Activated CD4-positive, alpha-beta memory T cell treated with anti-CD3 and anti-CD28 coated beads, Interleukin-2, amount 10 ng/mL, durations not matched to agents 7 days and 5 days (primary cell): ENCODE results near the gene SERBP1. TPM values are rescaled to one million over a fixed set of nuclear protein-coding genes. Genes with fewer than 3 reads are reported as not detected.

Experiments used
- CTCF ChIA-PET: fragments of 350-600 bp; sonication (Branson Sonifier 250); formaldehyde crosslinking; loops from one replicate; lab custom pipeline; 2021; ENCODE audit warnings: antibody characterized with exemption, inconsistent platforms; lab: Charles Lee
- POLR2A ChIA-PET: fragments of 350-600 bp; sonication (Branson Sonifier 250); formaldehyde crosslinking; loops from one replicate; lab custom pipeline; 2021; ENCODE audit warnings: antibody characterized with exemption; lab: Charles Lee
- DNase-seq: peaks from one replicate; pipeline ENCODE4 v3.0.0-alpha.2; 2020
- H3K27ac Mint-ChIP-seq: one replicate; pipeline ENCODE4 v1.8.0; 2021; ENCODE audit warnings: mild to moderate bottlenecking, mixed read lengths
- H3K27me3 Mint-ChIP-seq: one replicate; pipeline ENCODE4 v1.8.0; 2021; ENCODE audit warnings: mixed read lengths
- H3K36me3 Mint-ChIP-seq: one replicate; pipeline ENCODE4 v1.8.0; 2021; ENCODE audit warnings: low read depth, mixed read lengths
- H3K4me1 Mint-ChIP-seq: one replicate; pipeline ENCODE4 v1.8.0; 2021; ENCODE audit warnings: mixed read lengths
- H3K4me3 Mint-ChIP-seq: one replicate; pipeline ENCODE4 v1.8.0; 2021; ENCODE audit warnings: mild to moderate bottlenecking, mixed read lengths
- H3K9me3 Mint-ChIP-seq: one replicate; pipeline ENCODE4 v1.8.0; 2021; ENCODE audit warnings: mixed read lengths
- total RNA-seq, 2 experiments: library from RNA; stranded (reverse); gene quantifications; one replicate each; pipeline ENCODE4 v1.2.3, GENCODE V29; 2021

The SERBP1 gene
- total RNA-seq, 2 experiments from 2014 or later = 213 to 219 TPM

DNA sequence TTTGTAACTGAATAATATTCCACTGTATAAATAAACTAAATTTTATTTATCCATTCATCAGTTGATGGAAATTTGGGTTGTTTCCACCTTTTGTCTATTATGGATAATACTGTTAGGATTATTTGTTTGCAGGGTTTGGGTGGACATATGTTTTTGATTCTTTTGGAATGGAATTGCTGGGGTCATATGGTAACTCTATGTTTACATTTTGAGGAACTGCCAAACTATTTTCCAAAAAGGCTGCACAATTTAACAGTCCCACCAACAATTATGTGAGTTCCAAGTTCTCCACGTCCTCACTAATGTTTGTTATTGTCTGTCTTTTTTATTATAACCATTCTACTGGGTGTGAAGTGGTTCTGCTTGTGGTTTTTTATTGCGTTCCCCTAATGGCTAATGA lies 4.3 kb upstream of the SERBP1 start:
- Mint-ChIP-seq H3K27me3 (no peaks in the 10 kb centered on the region), H3K36me3 (peaks cover 9% of the 10 kb centered on the region), H3K9me3 (no peaks in the 10 kb centered on the region), H3K27ac (no peak overlapping the region), H3K4me3 (no peak overlapping the region), H3K4me1 (peaks cover 18% of the 10 kb centered on the region)
- no peak for DNase-seq
- ChIA-PET POLR2A (no interaction called here), CTCF (no interaction called here)

DNA sequence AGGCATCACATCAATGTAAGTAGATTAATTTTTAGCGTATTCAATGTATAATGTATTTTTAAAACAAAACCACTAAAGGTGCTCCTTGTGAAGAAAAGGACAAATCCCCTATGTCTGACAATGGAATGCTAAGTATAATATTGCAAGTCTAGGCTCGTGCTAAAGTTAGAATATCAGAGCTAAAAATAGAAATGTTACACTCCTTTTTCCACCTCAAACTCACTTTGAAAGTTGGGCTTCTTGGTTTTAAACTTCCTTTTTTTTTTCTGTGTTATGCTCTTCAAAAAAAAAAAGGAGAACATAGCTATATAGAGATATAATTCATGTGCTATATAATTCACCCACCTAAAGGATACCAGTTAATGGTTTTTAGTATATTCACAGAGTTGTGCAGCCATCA lies 3.6 kb upstream of the SERBP1 start:
- ChIA-PET POLR2A (no interaction called here), CTCF (no interaction called here)
- no peak overlapping the region for H3K4me3 Mint-ChIP-seq

DNA sequence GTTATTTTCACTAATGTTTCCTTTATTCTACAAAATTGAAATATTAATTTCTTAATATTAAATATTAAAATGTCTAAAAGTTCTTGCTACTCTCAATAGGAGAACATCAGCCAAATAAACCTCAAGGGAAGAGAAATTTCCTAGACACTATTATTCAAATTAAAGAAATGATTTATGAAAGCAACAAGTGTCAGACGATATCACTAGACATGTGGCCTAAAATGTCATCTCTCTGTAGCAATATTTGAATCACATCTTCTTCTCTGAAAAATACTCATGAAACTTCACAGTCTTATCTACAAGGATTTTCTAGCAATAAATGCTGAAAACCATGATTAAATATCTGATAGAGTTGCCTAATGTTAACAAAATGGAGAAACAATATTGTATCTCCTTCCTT lies 2.5 kb upstream of the SERBP1 start:
- H3K27me3 Mint-ChIP-seq = no peaks in the 10 kb centered on the region
- H3K27ac Mint-ChIP-seq = no peak overlapping the region
- H3K36me3 Mint-ChIP-seq = peaks cover 26% of the 10 kb centered on the region
- DNase-seq = no peak
- H3K4me3 Mint-ChIP-seq = no peak overlapping the region
- CTCF ChIA-PET = interaction anchor here (0.9 to 2.5 kb wide), 2 partner anchors 68 to 436 kb away, joined by 3 to 12 read pairs; no protein-coding TSS in a partner anchor
- POLR2A ChIA-PET = interaction anchor here (0.7 to 1.3 kb wide), 4 partner anchors 14 to 87 kb away, joined by 3 to 4 read pairs (median 3); no protein-coding TSS in a partner anchor
- H3K9me3 Mint-ChIP-seq = no peaks in the 10 kb centered on the region
- peaks cover 21% of the 10 kb centered on the region for H3K4me1 Mint-ChIP-seq

More for the DNA sequence above, 3.6 kb upstream of the SERBP1 start:
- peaks cover 15% of the 10 kb centered on the region for H3K36me3 Mint-ChIP-seq
- no peaks in the 10 kb centered on the region for H3K9me3 Mint-ChIP-seq
- peaks cover 18% of the 10 kb centered on the region for H3K4me1 Mint-ChIP-seq
- no peak for DNase-seq
- H3K27ac Mint-ChIP-seq = no peak overlapping the region
- no peaks in the 10 kb centered on the region for H3K27me3 Mint-ChIP-seq

GRCh38 chr1:67431869-67432578 lies 1.8 kb upstream of the SERBP1 start:
- peaks cover 33% of the 10 kb centered on the region for H3K36me3 Mint-ChIP-seq
- peak overlapping the region; percentile 70 for H3K27ac Mint-ChIP-seq
- H3K27me3 Mint-ChIP-seq = no peaks in the 10 kb centered on the region
- peaks cover 28% of the 10 kb centered on the region for H3K4me1 Mint-ChIP-seq
- POLR2A ChIA-PET = interaction anchor here (0.7 to 7.2 kb wide), 10 partner anchors 13 to 507 kb away, joined by 3 to 80 read pairs (median 5); partner anchors contain the start of genes DNAI4 and MIER1
- CTCF ChIA-PET = interaction anchor here (0.7 to 2.5 kb wide), 6 partner anchors 57 to 436 kb away, joined by 3 to 12 read pairs (median 3); no protein-coding TSS in a partner anchor
- peak overlapping the region; percentile 59 for H3K4me3 Mint-ChIP-seq
- DNase-seq = no peak
- no peaks in the 10 kb centered on the region for H3K9me3 Mint-ChIP-seq

GRCh38 chr1:67431156-67431765 lies 1.1 kb upstream of the SERBP1 start:
- DNase-seq = no peak
- no peaks in the 10 kb centered on the region for H3K27me3 Mint-ChIP-seq
- ChIA-PET POLR2A (interaction anchor here (0.6 to 7.2 kb wide), 17 partner anchors 11 to 506 kb away, joined by 3 to 80 read pairs (median 6); partner anchors contain the start of genes DNAI4, GADD45A, IL23R and MIER1), CTCF (interaction anchor here (0.7 to 2.5 kb wide), 4 partner anchors 9 to 219 kb away, joined by 3 to 12 read pairs (median 4); no protein-coding TSS in a partner anchor)
- no peaks in the 10 kb centered on the region for H3K9me3 Mint-ChIP-seq
- peaks cover 38% of the 10 kb centered on the region for H3K36me3 Mint-ChIP-seq
- peaks cover 32% of the 10 kb centered on the region for H3K4me1 Mint-ChIP-seq
- H3K4me3 Mint-ChIP-seq = peak overlapping the region; percentile 81
- H3K27ac Mint-ChIP-seq = peak overlapping the region; percentile 87

GRCh38 chr1:67429528-67430357 lies 459 bp downstream of the SERBP1 start:
- ChIA-PET POLR2A (interaction anchor here (0.8 to 7.2 kb wide), 32 partner anchors 8 to 505 kb away, joined by 3 to 80 read pairs (median 6); partner anchors contain the start of genes DNAI4, GADD45A, IL12RB2 and IL23R), CTCF (interaction anchor here (0.6 to 3.2 kb wide), 9 partner anchors 10 to 216 kb away, joined by 3 to 19 read pairs (median 6); no protein-coding TSS in a partner anchor)
- peaks cover 54% of the 10 kb centered on the region for H3K36me3 Mint-ChIP-seq
- H3K4me1 Mint-ChIP-seq = peaks cover 46% of the 10 kb centered on the region
- no peaks in the 10 kb centered on the region for H3K27me3 Mint-ChIP-seq
- peak; percentile 40 for DNase-seq
- H3K27ac Mint-ChIP-seq = peak overlapping the region; percentile 87
- no peaks in the 10 kb centered on the region for H3K9me3 Mint-ChIP-seq
- H3K4me3 Mint-ChIP-seq = peak overlapping the region; percentile 81

DNA sequence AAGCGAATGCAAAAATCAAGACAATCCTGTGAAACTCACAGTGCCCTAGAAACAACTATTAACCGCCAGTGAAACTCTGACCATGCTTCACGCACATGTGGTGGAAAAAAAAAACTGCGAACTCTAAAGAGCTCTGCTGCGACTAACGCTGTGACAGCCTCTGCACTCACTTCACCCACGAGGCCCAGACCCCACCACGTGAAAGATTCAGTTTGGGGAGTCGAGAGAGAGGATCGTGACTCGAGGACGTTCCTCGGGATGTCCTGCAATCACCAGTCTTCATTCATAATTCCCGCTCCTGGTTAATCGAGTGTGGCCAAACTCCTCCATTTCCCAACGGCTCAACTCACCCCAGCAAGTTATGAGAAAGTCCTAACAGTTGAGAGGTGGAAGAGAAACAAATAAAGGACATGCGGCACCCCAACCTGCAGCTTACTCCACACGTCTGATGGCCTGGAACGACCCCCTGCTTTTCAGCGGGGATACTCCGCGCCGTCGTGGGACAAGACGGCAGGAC lies 1.1 kb downstream of the SERBP1 start:
- peak; percentile 36 for DNase-seq
- H3K4me1 Mint-ChIP-seq = peaks cover 50% of the 10 kb centered on the region
- peak overlapping the region; percentile 81 for H3K4me3 Mint-ChIP-seq
- H3K27ac Mint-ChIP-seq = peak overlapping the region; percentile 87
- POLR2A ChIA-PET = interaction anchor here (0.8 to 7.2 kb wide), 28 partner anchors 8 to 505 kb away, joined by 3 to 80 read pairs (median 8); partner anchors contain the start of genes DNAI4, GADD45A, IL12RB2 and MIER1
- H3K36me3 Mint-ChIP-seq = peaks cover 60% of the 10 kb centered on the region
- CTCF ChIA-PET = interaction anchor here (0.6 to 3.2 kb wide), 13 partner anchors 10 to 469 kb away, joined by 3 to 19 read pairs (median 4); no protein-coding TSS in a partner anchor
- H3K9me3 Mint-ChIP-seq = no peaks in the 10 kb centered on the region
- no peaks in the 10 kb centered on the region for H3K27me3 Mint-ChIP-seq

GRCh38 chr1:67427947-67428346 lies 2.3 kb downstream of the SERBP1 start:
- Mint-ChIP-seq H3K27ac (peak overlapping the region; percentile 51), H3K27me3 (no peaks in the 10 kb centered on the region), H3K4me1 (peaks cover 54% of the 10 kb centered on the region), H3K9me3 (no peaks in the 10 kb centered on the region), H3K4me3 (peak overlapping the region; percentile 81), H3K36me3 (peaks cover 72% of the 10 kb centered on the region)
- CTCF ChIA-PET = interaction anchor here (0.9 to 3.2 kb wide), 7 partner anchors 9 to 214 kb away, joined by 3 to 19 read pairs (median 6); no protein-coding TSS in a partner anchor
- POLR2A ChIA-PET = interaction anchor here (1.3 to 7.2 kb wide), 14 partner anchors 9 to 503 kb away, joined by 3 to 80 read pairs (median 14); partner anchors contain the start of genes DNAI4, GADD45A, IL12RB2 and MIER1
- no peak for DNase-seq

- ChIA-PET POLR2A (interaction anchor here (1.3 to 7.2 kb wide), 9 partner anchors 8 to 120 kb away, joined by 3 to 80 read pairs (median 18); partner anchors contain the start of gene IL12RB2), CTCF (interaction anchor here (0.6 to 3.2 kb wide), 6 partner anchors 8 to 216 kb away, joined by 3 to 19 read pairs (median 6); no protein-coding TSS in a partner anchor)
- Mint-ChIP-seq H3K36me3 (peaks cover 76% of the 10 kb centered on the region), H3K27me3 (no peaks in the 10 kb centered on the region), H3K4me1 (peaks cover 57% of the 10 kb centered on the region), H3K9me3 (no peaks in the 10 kb centered on the region), H3K4me3 (peak overlapping the region; percentile 81), H3K27ac (peak overlapping the region; percentile 51)
- no peak for DNase-seq
Measured at GRCh38 chr1:67427465-67427864, 2.7 kb downstream of the SERBP1 start.

GRCh38 chr1:67420835-67421492 lies 9.2 kb downstream of the SERBP1 start:
- H3K27ac Mint-ChIP-seq = peak overlapping the region; percentile 21
- DNase-seq = no peak
- POLR2A ChIA-PET = interaction anchor here (1.2 to 1.4 kb wide), 2 partner anchors 9 to 85 kb away, joined by 4 read pairs; no protein-coding TSS in a partner anchor
- CTCF ChIA-PET = interaction anchor here (0.7 kb wide), 1 partner anchor 206 kb away, joined by 3 read pairs; no protein-coding TSS in a partner anchor
- peaks cover 95% of the 10 kb centered on the region for H3K36me3 Mint-ChIP-seq
- H3K4me1 Mint-ChIP-seq = peaks cover 73% of the 10 kb centered on the region
- no peaks in the 10 kb centered on the region for H3K9me3 Mint-ChIP-seq
- no peak overlapping the region for H3K4me3 Mint-ChIP-seq
- no peaks in the 10 kb centered on the region for H3K27me3 Mint-ChIP-seq
